Measurements from ENCODE around the gene WDR20. TPM values are rescaled to one million over a fixed set of nuclear protein-coding genes. Genes with fewer than 3 reads are reported as not detected.

WDR20 gene
- total and polyA plus RNA-seq, 10 of the 15 experiments (the other 5 are each of a cell fraction or from before 2014, with no cell fraction given): 9.1 to 25.9 (median 18.4) TPM

GRCh38 chr14:102139286-102140026 is at the start of gene WDR20 (continued):
- TF ChIP-seq MYC (IDR thresholded peaks at IDR 0.05; ENCODE audit: insufficient read depth, insufficient read length, insufficient replicate concordance, low read length, severe bottlenecking) (no peak), USF2 (IDR thresholded peaks at IDR 0.05; ENCODE audit: borderline replicate concordance, low read depth, low read length) (no peak), STAT1 (conservative IDR thresholded peaks at IDR 0.05) (0 out of 2 replicates have a peak, but pooled peaks have one; percentile 57), HSF1 (IDR thresholded peaks at IDR 0.05; ENCODE audit: low read depth, low read length) (no peak), SMARCA5 (IDR thresholded peaks at IDR 0.05) (peak; percentile 23; the same call in 1 of the 2 replicates), STAT3 (IDR thresholded peaks at IDR 0.05; ENCODE audit: low read depth, low read length) (no peak), ATF2 (IDR thresholded peaks at IDR 0.05; ENCODE audit: low read length) (no peak), CBX3 (IDR thresholded peaks at IDR 0.05; ENCODE audit: borderline replicate concordance, low read depth) (no peak), IRF4 (IDR thresholded peaks at IDR 0.05; ENCODE audit: low read depth, low read length) (no peak), POU2F2 (IDR thresholded peaks at IDR 0.05; ENCODE audit: borderline replicate concordance, low read depth, low read length) (no peak), CREM (IDR thresholded peaks at IDR 0.05; ENCODE audit: low read depth) (0 out of 2 replicates have a peak, but pooled peaks have one; percentile 16), ZBED1 (IDR thresholded peaks at IDR 0.05; ENCODE audit: borderline replicate concordance) (no peak), ZNF592 (IDR thresholded peaks at IDR 0.05) (no peak), CHD4 (IDR thresholded peaks at IDR 0.05) (no peak), ATF3 (IDR thresholded peaks at IDR 0.05; ENCODE audit: borderline replicate concordance, extremely low read depth, low read depth, low read length) (no peak), SREBF2 (IDR thresholded peaks at IDR 0.05; ENCODE audit: low read length) (no peak), MXI1 (IDR thresholded peaks at IDR 0.05; ENCODE audit: low read depth, low read length) (peak; percentile 80), ZNF217 (IDR thresholded peaks at IDR 0.05) (peak; percentile 36), ZNF384 (IDR thresholded peaks at IDR 0.05; ENCODE audit: borderline replicate concordance, low read depth, low read length) (no peak), RAD21 (IDR thresholded peaks at IDR 0.05; ENCODE audit: insufficient read depth, low read depth, low read length) (no peak), KAT2A (conservative IDR thresholded peaks at IDR 0.05; ENCODE audit: control insufficient read depth, low read depth, low read length) (no peak)

Data from GM12878 (cell line).